NCI-H1105 treated with DMSO at 0.1 percent for 48 hours (cell line): ENCODE data around the gene SORCS2.

Experiments used
- DNase-seq: peaks from one replicate; lab custom pipeline; 2025; lab: John Stamatoyannopoulos, UW

Gene SORCS2

DNA sequence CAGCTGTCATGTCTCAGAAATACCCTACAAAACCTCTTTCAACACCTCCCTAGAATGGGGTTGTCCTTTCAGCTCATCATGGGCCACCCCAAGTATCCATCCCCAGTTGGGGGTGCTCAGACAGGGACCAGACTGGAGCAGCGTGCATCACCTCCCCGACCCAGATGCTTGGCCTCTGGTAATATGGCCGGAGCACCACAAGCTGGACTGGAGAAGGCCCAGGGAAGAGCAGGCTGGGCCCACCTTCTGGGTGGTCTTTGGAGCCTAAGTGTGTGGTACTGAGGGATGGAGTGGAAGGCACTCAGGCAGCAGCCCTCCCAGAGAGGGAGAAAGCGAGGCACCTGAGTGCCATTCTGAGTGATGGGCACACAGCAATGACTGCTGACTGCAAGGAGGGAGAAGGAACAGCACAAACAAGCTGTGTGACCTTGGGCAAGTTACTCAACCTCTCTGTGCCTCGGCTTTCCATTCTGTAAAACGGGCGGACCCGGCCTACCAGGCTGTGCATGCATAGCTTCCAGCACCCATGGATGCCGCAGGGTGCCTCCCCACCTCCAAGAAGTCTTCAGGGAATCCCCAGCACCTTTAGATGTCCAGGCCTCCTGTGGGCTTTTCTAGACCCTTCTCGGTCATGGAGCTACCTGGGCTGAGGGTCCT lies 519.1 kb downstream of the SORCS2 start:
- DNase-seq = no peak

- DNase-seq = no peak
Observed at GRCh38 chr4:7712021-7712671, 519.8 kb downstream of the SORCS2 start.

GRCh38 chr4:7713757-7714156 lies 521.4 kb downstream of the SORCS2 start:
- DNase-seq = no peak

DNA sequence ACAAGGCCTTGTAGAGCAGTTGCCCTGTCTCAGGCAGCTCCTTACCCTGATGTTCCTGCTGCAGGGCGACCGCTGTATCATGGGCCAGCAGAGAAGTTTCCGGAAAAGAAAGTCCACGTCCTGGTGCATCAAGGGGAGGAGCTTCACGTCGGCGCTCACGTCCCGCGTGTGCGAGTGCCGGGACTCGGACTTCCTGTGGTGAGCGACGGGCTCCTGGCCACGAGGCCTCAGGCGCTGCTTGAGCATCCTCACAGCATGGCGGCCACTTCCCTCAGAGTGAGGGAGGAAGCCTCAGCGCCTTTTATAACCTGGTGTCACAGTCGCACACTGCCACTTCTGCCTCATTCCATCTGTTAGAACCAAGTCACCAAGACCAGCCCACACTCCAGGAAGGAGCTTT lies 521.8 kb downstream of the SORCS2 start:
- no peak for DNase-seq

DNA sequence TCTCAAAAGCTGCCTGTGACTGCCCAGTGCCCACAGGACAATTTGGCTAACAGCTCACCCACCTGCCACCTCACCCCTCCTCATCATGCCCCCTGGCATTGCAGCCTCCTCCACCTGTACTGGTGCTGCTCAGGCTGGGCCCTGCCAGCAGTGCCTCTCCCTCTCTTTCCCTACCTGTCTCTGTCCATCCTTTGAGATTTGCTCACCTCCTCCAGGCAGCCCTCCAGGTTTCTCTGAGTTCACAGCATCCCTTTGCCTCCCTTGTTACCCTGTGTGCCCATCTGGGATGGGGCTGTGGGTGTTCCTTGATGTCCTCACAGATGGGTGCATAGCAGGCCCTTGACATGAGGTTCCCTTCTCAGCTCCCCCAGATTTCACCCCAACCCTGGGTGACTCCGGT lies 522.4 kb downstream of the SORCS2 start:
- no peak for DNase-seq

GRCh38 chr4:7715271-7716009 lies 523.1 kb downstream of the SORCS2 start:
- no peak for DNase-seq

DNA sequence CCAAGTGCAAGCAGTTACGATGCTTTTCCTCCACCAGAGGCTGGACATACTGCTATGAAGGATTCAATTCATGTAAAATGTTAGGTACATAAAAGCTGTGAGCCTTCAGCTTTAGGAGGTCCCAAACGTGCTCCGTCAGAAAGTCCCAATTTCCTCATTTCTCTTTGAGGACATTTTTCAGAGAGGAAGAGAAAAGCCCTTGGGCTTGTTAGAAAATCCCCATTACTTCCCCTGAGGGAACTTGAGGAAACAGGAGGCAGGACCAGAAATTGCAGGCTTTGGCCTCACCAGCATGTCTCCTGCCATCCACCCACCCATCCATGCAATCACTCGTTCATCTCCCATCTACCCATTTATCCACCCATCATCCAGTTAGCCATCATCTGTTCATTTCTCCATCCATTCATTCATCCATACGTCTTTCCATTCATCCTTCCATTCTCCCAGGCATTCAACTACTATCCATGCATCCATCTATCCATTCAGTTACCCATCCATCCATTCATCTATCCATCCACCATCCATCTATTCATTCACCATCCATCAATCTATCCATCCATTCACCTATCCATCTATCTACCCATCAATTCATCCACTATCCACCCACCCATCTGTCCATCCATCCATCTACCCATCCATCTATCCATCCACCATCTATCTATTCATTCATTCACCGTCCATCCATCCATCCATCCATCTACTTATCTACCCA lies 523.8 kb downstream of the SORCS2 start:
- DNase-seq = no peak

DNA sequence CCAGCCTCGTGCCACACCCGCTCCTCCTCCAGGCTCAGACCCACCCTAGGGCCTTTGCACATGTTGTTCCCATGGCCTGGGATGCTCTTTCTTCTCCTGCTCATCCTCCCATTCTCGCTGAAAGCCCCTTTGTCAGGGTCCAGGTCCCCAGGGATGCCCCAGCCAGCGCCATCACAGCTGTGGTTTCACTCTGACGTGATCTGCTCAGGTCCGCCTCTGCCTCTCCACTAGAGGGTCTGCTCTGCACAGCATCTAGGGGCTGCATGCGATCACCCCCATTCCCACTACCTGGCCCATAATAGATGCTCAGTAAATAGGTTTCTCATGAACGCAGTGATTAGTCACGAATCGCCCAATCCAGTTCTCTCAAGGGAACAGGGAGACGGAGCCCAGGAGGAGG lies 524.8 kb downstream of the SORCS2 start:
- no peak for DNase-seq

GRCh38 chr4:7717946-7718490 lies 525.7 kb downstream of the SORCS2 start:
- no peak for DNase-seq

GRCh38 chr4:7719354-7720174 lies 527.2 kb downstream of the SORCS2 start:
- peak; percentile 10 for DNase-seq

- no peak for DNase-seq
Observed at GRCh38 chr4:7721984-7722551, 529.7 kb downstream of the SORCS2 start.

GRCh38 chr4:7722766-7723387 lies 530.5 kb downstream of the SORCS2 start:
- DNase-seq = no peak

- DNase-seq = no peak
Observed at GRCh38 chr4:7723625-7724024, 531.3 kb downstream of the SORCS2 start.

- DNase-seq = no peak
Observed at GRCh38 chr4:7725951-7726350, 533.6 kb downstream of the SORCS2 start.

DNA sequence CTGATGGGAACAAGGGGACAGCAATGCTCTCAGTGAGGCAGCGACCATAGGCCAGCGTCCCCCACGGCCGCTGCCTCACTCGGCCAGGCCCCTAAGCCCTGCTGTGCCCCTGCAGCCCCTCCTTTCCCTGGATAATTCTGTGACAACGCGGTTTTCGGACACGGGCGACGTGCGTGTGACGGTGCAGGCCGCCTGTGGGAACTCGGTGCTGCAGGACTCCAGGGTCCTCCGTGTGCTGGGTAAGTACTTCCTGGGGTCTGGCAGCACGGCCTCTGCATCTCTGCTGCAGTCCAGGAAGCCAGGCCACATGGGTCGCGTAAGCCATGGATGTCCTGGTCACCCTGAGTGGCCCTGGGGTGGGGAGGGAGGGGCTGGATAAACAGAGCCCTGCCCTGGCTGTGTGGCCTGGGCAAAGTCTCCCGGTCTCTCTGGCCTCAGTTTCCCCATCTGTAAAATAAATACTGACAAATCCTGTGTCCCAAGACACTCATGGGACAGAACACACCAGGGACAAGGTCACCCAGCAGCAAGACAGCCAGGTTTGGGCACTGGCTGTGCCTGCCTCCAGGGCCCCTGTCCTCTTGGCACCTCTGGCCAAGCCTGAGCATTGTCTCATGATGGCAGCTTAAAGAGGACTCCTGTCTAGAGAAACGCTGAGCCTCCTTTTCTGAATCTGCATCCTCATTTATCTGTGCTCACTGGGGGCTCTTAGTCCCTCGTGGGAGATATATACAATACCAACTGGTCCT lies 534.5 kb downstream of the SORCS2 start:
- no peak for DNase-seq

DNA sequence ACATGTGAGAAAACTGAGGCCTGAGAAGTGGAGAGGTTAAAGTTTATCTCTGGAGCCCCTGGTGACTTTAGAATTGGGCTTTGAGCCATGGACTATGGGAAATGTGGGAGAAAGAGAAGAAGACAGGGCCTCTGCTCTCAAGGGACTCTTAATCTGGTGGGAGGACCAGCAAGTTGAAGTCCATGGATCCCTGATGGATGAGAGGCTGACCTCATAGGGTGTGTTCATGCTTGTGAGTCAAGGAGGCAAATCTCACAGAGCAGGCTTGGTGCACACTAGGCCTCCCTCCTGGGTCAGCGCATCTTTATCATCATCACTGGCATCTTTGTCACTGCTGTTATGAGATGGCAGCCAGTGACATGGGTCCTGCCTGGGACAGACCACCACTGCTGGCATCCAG lies 535.4 kb downstream of the SORCS2 start:
- no peak for DNase-seq

DNA sequence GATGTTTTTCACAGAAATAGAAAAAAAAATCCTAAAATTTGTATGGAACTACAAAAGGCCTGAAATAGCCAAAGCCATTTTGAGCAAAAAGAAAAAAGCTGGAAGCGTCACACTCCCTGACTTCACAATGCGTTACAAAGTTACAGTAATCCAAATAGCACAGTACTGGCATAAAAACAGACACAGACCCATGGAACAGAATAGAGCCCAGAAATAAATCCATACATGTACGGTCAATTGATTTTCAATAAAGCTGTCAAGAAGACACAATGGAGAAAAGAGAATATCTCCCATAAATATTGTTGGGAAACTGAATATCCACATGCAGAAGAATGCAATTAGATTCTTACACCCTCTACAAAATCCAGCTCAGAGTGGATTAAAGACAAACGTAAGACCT lies 539.1 kb downstream of the SORCS2 start:
- DNase-seq = no peak

- no peak for DNase-seq
Observed at GRCh38 chr4:7732263-7732662, 539.9 kb downstream of the SORCS2 start.

- no peak for DNase-seq
Observed at GRCh38 chr4:7733201-7733600, 540.9 kb downstream of the SORCS2 start.
